Naive thymus-derived CD4-positive, alpha-beta T cell (primary cell): ENCODE measurements around the gene OR52B6. TPM values are rescaled to one million over a fixed set of nuclear protein-coding genes. Genes with fewer than 3 reads are reported as not detected.

Source experiments
- ATAC-seq: fragments of 150-1000 bp; cut with Tn5 transposase; 2 replicates; pipeline ENCODE4 v1.10.0; 2021; ENCODE audit warnings: mild to moderate bottlenecking, moderate library complexity
- CTCF ChIA-PET: fragments of 350-600 bp; sonication (Branson Sonifier 250); formaldehyde crosslinking; loops from one replicate; lab custom pipeline; 2021; ENCODE audit warnings: antibody characterized with exemption; lab: Charles Lee
- POLR2A ChIA-PET: fragments of 350-600 bp; sonication (Branson Sonifier 250); formaldehyde crosslinking; loops from one replicate; lab custom pipeline; 2021; ENCODE audit warnings: antibody characterized with exemption, inconsistent platforms; lab: Charles Lee
- DNase-seq, 9 donors: peaks; one replicate each; pipeline versions ENCODE4 v3.0.0 to v3.0.0-alpha.2; 2020 to 2022; ENCODE audit warnings: mixed read lengths in 1 of 9
- H3K27ac ChIP-seq: one replicate; pipeline ENCODE4 v1.7.0; 2013; ENCODE audit warnings: mild to moderate bottlenecking, low read depth, low read length, moderate library complexity
- H3K27me3 ChIP-seq, 2 donors: one replicate each; pipeline ENCODE4 v1.7.0; 2013; ENCODE audit warnings: low read length in 2 of 2, mild to moderate bottlenecking in 2 of 2, moderate library complexity in 2 of 2; ENCODE audit not compliant: control insufficient read depth in 2 of 2, insufficient read depth in 2 of 2
- H3K36me3 ChIP-seq, 3 experiments: 1 replicate in 2 of 3; 2 replicates in 1 of 3; pipeline ENCODE4 v1.7.0; 2013; ENCODE audit warnings: low read length in 3 of 3, mild to moderate bottlenecking in 3 of 3, moderate library complexity in 1 of 3; ENCODE audit not compliant: insufficient read depth in 3 of 3, control insufficient read depth in 2 of 3
- H3K4me1 ChIP-seq, 2 donors: one replicate each; pipeline ENCODE4 v1.7.0; 2013; ENCODE audit warnings: low read length in 2 of 2, mild to moderate bottlenecking in 2 of 2, moderate library complexity in 1 of 2; ENCODE audit not compliant: control insufficient read depth in 2 of 2, insufficient read depth in 2 of 2
- H3K4me3 ChIP-seq: 2 replicates; pipeline ENCODE4 v1.7.0; 2013; ENCODE audit warnings: mild to moderate bottlenecking, low read length
- H3K9me3 ChIP-seq, 3 experiments: 1 replicate in 2 of 3; 2 replicates in 1 of 3; pipeline ENCODE4 v1.7.0; 2013; ENCODE audit warnings: low read length in 3 of 3; ENCODE audit not compliant: control insufficient read depth in 2 of 3
- H3K27ac Mint-ChIP-seq, 9 donors: one replicate each; pipeline ENCODE4 v1.8.0; 2020 to 2022; ENCODE audit warnings: mixed read lengths in 9 of 9, mild to moderate bottlenecking in 8 of 9, moderate library complexity in 5 of 9, inconsistent platforms in 2 of 9
- H3K27me3 Mint-ChIP-seq, 5 donors: one replicate each; pipeline ENCODE4 v1.8.0; 2021 to 2022; ENCODE audit warnings: mixed read lengths in 5 of 5, mild to moderate bottlenecking in 1 of 5
- H3K36me3 Mint-ChIP-seq, 5 donors: one replicate each; pipeline ENCODE4 v1.8.0; 2020 to 2022; ENCODE audit warnings: mixed read lengths in 5 of 5, mild to moderate bottlenecking in 3 of 5, inconsistent platforms in 1 of 5
- H3K4me1 Mint-ChIP-seq, 7 donors: one replicate each; pipeline ENCODE4 v1.8.0; 2020 to 2022; ENCODE audit warnings: mixed read lengths in 7 of 7, mild to moderate bottlenecking in 3 of 7, inconsistent platforms in 1 of 7
- H3K4me3 Mint-ChIP-seq, 10 donors: one replicate each; pipeline ENCODE4 v1.8.0; 2020 to 2022; ENCODE audit warnings: mild to moderate bottlenecking in 10 of 10, mixed read lengths in 10 of 10, moderate library complexity in 6 of 10, inconsistent platforms in 2 of 10
- H3K9me3 Mint-ChIP-seq, 11 donors: one replicate each; pipeline ENCODE4 v1.8.0; 2020 to 2022; ENCODE audit warnings: mixed read lengths in 11 of 11, mild to moderate bottlenecking in 4 of 11, inconsistent platforms in 1 of 11, moderate library complexity in 1 of 11
- intact Hi-C, 2 donors: fragments of 100-400 bp; cut with micrococcal nuclease; formaldehyde crosslinking; loops; one replicate each; pipeline ENCODE4 v1.15.1; 2023
- polyA plus RNA-seq, 2 donors: library from polyadenylated mRNA; unstranded; fragments of 300-500 nt; fragmentation: Illumina TruSeq; gene quantifications; one replicate each; pipeline ENCODE4 v1.2.3, GENCODE V29; 2021
- total RNA-seq, 6 experiments: library from RNA in 5 of 6; stranded (reverse) in 5 of 6; gene quantifications; 1 replicate in 5 of 6; 2 replicates in 1 of 6; pipeline ENCODE4 v1.2.3 and lab custom pipeline; 2021 to 2026

OR52B6 gene
- total and polyA plus RNA-seq, 7 experiments from 2014 or later: not detected

DNA sequence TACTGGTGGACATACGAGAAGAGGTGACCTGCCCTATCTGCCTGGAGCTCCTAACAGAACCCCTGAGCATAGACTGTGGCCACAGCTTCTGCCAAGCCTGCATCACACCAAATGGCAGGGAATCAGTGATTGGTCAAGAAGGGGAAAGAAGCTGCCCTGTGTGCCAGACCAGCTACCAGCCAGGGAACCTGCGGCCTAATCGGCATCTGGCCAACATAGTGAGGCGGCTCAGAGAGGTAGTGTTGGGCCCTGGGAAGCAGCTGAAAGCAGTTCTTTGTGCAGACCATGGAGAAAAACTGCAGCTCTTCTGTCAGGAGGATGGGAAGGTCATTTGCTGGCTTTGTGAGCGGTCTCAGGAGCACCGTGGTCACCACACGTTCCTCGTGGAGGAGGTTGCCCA, 22.6 kb downstream of the OR52B6 start:
- no peak overlapping the region for H3K4me3 ChIP-seq
- Mint-ChIP-seq H3K36me3 (no peaks in the 10 kb centered on the region), H3K9me3 (no peaks in the 10 kb centered on the region), H3K4me1 (peaks cover 0 to 5% (median 0%) of the 10 kb centered on the region in 7 donors), H3K27me3 (peaks cover 0 to 5% (median 0%) of the 10 kb centered on the region in 5 donors), H3K4me3 (no peak overlapping the region), H3K27ac (no peak overlapping the region)
- ATAC-seq (no peak), DNase-seq (no peak)
- ChIA-PET POLR2A (interaction anchor here (0.6 kb wide), 1 partner anchor 177 kb away, joined by 3 read pairs; no protein-coding TSS in a partner anchor), CTCF (interaction anchor here (1.0 kb wide), 2 partner anchors 10 to 12 kb away, joined by 3 read pairs; no protein-coding TSS in a partner anchor)
- intact Hi-C loops: loop anchor here (5.0 kb wide), 2 partner anchors 89 to 481 kb away; no protein-coding TSS in a partner anchor
- no peaks in the 10 kb centered on the region for H3K27me3 ChIP-seq
- no peaks in the 10 kb centered on the region for H3K4me1 ChIP-seq
- no peak overlapping the region for H3K27ac ChIP-seq
- H3K9me3 ChIP-seq: no peaks in the 10 kb centered on the region
- no peaks in the 10 kb centered on the region for H3K36me3 ChIP-seq

DNA sequence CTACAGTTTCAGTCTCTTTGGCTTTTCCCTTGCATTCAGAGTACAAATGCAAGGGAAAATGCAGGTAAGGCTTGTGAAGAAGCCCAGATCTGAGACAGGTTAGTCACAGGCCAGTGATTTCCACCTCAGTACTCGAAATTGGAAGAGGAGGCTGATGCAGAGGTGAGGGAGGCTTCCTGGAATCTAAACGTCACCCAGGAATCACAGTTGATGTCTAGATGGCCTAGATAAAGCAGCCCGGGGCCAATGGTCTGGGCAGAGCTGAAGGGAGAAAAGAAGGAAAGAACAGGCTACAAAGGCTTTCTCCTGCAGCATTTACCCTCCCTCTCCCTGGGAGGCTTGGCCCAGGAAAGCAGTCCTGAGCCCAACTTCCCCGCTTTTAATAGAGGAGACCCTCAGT, 24.2 kb downstream of the OR52B6 start:
- Mint-ChIP-seq H3K36me3 (peaks cover 0 to 1% (median 0%) of the 10 kb centered on the region in 5 donors), H3K9me3 (no peaks in the 10 kb centered on the region), H3K27me3 (no peaks in the 10 kb centered on the region), H3K4me3 (no peak overlapping the region), H3K4me1 (no peaks in the 10 kb centered on the region), H3K27ac (no peak overlapping the region)
- CTCF ChIA-PET: interaction anchor here (1.2 kb wide), 1 partner anchor 9 kb away, joined by 3 read pairs; no protein-coding TSS in a partner anchor
- DNase-seq (no peak), ATAC-seq (no peak)
- Histone ChIP-seq H3K4me3 (no peak overlapping the region), H3K27ac (no peak overlapping the region), H3K9me3 (no peaks in the 10 kb centered on the region), H3K36me3 (no peaks in the 10 kb centered on the region), H3K27me3 (no peaks in the 10 kb centered on the region), H3K4me1 (no peaks in the 10 kb centered on the region)
- POLR2A ChIA-PET: no interaction called here
- intact Hi-C loops: loop anchor here (5.0 kb wide), 2 partner anchors 87 to 483 kb away; no protein-coding TSS in a partner anchor

DNA sequence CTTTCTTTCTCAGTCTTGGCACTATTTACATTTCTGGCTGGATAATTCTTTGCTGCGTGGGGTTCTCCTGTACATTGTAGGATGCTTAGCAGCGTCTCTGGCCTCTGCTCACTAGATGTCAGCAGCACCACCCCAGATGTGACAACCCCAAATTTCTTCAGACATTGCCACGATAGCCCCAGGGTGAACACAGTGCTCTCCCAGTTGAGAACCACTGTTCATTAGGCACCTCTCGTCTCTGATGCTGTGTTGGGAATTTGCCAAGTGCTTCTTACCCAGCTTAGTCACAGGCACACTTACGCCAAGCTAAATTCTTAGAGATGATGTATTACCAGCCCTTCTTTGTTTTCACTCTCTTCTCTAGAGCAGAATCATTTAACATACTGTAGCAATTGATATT, 25.2 kb downstream of the OR52B6 start:
- DNase-seq (no peak), ATAC-seq (no peak)
- Mint-ChIP-seq H3K4me3 (no peak overlapping the region), H3K36me3 (peaks cover 0 to 5% (median 0%) of the 10 kb centered on the region in 5 donors), H3K4me1 (peaks cover 0 to 8% (median 0%) of the 10 kb centered on the region in 7 donors), H3K27ac (no peak overlapping the region), H3K9me3 (no peaks in the 10 kb centered on the region), H3K27me3 (no peaks in the 10 kb centered on the region)
- POLR2A ChIA-PET: no interaction called here
- Histone ChIP-seq H3K4me1 (no peaks in the 10 kb centered on the region), H3K27ac (no peak overlapping the region), H3K36me3 (no peaks in the 10 kb centered on the region), H3K27me3 (no peaks in the 10 kb centered on the region), H3K9me3 (no peaks in the 10 kb centered on the region), H3K4me3 (no peak overlapping the region)
- CTCF ChIA-PET: no interaction called here
- intact Hi-C loops: no loop called here

DNA sequence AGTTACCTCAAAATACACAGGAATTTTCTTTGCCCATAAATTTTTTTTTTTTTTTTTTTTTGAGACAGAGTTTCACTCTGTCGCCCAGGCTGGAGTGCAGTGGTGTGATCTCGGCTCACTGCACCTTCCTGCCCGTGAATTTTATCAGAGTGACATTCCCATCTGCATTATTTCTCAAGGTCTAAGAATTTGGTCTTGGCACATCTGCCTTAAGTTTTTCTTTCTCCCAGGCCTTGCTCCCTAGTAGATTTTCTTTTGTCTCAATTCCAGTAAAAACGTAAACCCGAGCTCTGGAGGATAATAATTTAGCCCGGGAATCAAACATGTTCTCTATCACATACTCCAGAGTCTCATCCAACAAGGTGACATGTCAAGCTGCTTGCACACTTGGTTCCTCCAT, 28.1 kb downstream of the OR52B6 start:
- POLR2A ChIA-PET: no interaction called here
- Histone ChIP-seq H3K9me3 (no peaks in the 10 kb centered on the region), H3K4me3 (no peak overlapping the region), H3K27me3 (no peaks in the 10 kb centered on the region), H3K36me3 (no peaks in the 10 kb centered on the region), H3K27ac (no peak overlapping the region), H3K4me1 (no peaks in the 10 kb centered on the region)
- ATAC-seq (no peak), DNase-seq (no peak)
- H3K9me3 Mint-ChIP-seq: no peaks in the 10 kb centered on the region
- peaks cover 0 to 5% (median 0%) of the 10 kb centered on the region in 5 donors for H3K36me3 Mint-ChIP-seq
- H3K27me3 Mint-ChIP-seq: peaks cover 0 to 5% (median 0%) of the 10 kb centered on the region in 5 donors
- no peak overlapping the region for H3K27ac Mint-ChIP-seq
- no peak overlapping the region for H3K4me3 Mint-ChIP-seq
- intact Hi-C loops: no loop called here
- CTCF ChIA-PET: no interaction called here
- H3K4me1 Mint-ChIP-seq: peaks cover 0 to 8% (median 0%) of the 10 kb centered on the region in 7 donors

DNA sequence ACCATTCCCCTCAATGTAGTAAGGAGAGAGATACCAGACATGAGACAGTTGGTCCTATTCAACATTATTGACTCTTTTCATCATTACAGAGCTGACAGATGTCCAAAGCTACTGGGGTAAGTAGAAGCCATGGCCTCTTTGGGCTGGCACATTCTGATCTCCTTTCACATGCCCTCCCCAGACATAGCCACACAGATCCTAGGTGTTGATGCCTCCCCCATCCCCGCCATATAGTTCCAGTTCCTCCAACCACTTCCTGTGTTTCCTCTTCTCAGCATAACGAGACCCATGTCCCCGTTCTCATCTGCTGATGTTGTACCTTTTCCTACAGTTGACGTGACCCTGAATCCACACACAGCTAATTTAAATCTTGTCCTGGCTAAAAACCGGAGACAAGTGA, 29.8 kb downstream of the OR52B6 start:
- peaks cover 0 to 8% (median 0%) of the 10 kb centered on the region in 7 donors for H3K4me1 Mint-ChIP-seq
- ChIA-PET POLR2A (no interaction called here), CTCF (no interaction called here)
- intact Hi-C loops: no loop called here
- Histone ChIP-seq H3K4me3 (no peak overlapping the region), H3K4me1 (no peaks in the 10 kb centered on the region), H3K27ac (no peak overlapping the region), H3K27me3 (no peaks in the 10 kb centered on the region), H3K36me3 (no peaks in the 10 kb centered on the region), H3K9me3 (no peaks in the 10 kb centered on the region)
- H3K4me3 Mint-ChIP-seq: no peak overlapping the region
- DNase-seq (no peak), ATAC-seq (no peak)
- peaks cover 0 to 5% (median 0%) of the 10 kb centered on the region in 5 donors for H3K36me3 Mint-ChIP-seq
- H3K27me3 Mint-ChIP-seq: peaks cover 0 to 8% (median 0%) of the 10 kb centered on the region in 5 donors
- no peaks in the 10 kb centered on the region for H3K9me3 Mint-ChIP-seq
- no peak overlapping the region for H3K27ac Mint-ChIP-seq

DNA sequence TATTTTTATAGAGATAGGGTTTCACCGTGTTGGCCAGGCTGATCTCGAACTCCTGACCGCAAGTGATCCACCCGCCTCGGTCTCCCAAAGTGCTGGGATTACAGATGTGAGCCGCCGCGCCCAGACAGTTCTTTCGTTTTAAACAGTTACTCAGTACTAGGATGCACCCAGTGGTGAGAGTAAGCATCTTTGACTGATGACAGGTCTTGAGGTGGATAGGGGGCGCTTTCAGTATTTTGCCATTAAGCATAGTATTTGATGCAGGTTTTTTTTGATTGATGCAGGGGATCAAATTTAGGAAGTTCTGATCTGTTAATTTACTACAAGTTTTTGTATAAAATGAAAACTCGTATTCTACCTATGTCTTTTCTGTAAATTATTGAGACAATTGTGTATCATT, 30.9 kb downstream of the OR52B6 start:
- Mint-ChIP-seq H3K36me3 (peaks cover 0 to 5% (median 0%) of the 10 kb centered on the region in 5 donors), H3K9me3 (no peaks in the 10 kb centered on the region), H3K27ac (no peak overlapping the region), H3K4me1 (peaks cover 0 to 8% (median 0%) of the 10 kb centered on the region in 7 donors), H3K27me3 (peaks cover 0 to 8% (median 0%) of the 10 kb centered on the region in 5 donors), H3K4me3 (no peak overlapping the region)
- Histone ChIP-seq H3K4me3 (no peak overlapping the region), H3K27ac (no peak overlapping the region), H3K36me3 (no peaks in the 10 kb centered on the region), H3K4me1 (no peaks in the 10 kb centered on the region), H3K9me3 (no peaks in the 10 kb centered on the region), H3K27me3 (no peaks in the 10 kb centered on the region)
- intact Hi-C loops: no loop called here
- DNase-seq (no peak), ATAC-seq (no peak)
- ChIA-PET CTCF (no interaction called here), POLR2A (no interaction called here)

DNA sequence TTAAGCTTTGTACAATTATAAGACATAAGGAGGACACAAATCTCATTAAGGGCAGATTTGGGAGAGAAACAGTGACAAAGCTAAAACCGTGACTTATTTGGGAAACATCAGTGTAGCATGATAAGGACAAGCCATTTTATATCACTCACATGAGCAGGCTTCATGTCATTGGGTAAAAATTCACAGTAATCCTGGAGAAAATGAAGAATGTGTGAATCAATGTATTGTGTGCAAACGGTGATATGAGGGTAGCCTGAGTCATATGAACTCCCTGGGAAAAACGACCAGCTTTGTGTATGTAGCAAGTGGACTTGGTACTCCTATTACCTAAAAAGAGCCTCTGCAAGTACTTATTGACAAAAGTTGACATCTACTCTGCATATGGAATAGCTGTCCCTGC, 38.1 kb downstream of the OR52B6 start:
- ChIA-PET CTCF (no interaction called here), POLR2A (no interaction called here)
- H3K27ac Mint-ChIP-seq: no peak overlapping the region
- H3K4me3 ChIP-seq: no peak overlapping the region
- no peaks in the 10 kb centered on the region for H3K36me3 ChIP-seq
- no peaks in the 10 kb centered on the region for H3K27me3 ChIP-seq
- no peak for DNase-seq
- intact Hi-C loops: no loop called here
- peaks cover 0 to 11% (median 2%) of the 10 kb centered on the region in 5 donors for H3K36me3 Mint-ChIP-seq
- peaks cover 3 to 4% of the 10 kb centered on the region in 2 donors for H3K4me1 ChIP-seq
- no peaks in the 10 kb centered on the region for H3K9me3 ChIP-seq
- H3K4me1 Mint-ChIP-seq: peaks cover 0 to 7% (median 5%) of the 10 kb centered on the region in 7 donors
- no peaks in the 10 kb centered on the region for H3K9me3 Mint-ChIP-seq
- no peak for ATAC-seq
- H3K4me3 Mint-ChIP-seq: no peak overlapping the region
- peaks cover 0 to 3% (median 0%) of the 10 kb centered on the region in 5 donors for H3K27me3 Mint-ChIP-seq
- no peak overlapping the region for H3K27ac ChIP-seq
